ACC112 (cell line): ENCODE data around the gene NDFIP2.

Experiments used
- H2AFZ ChIP-seq: fragments of 200-600 bp; sonication (generic); one replicate; pipeline ENCODE4 v1.6.0; 2017; ENCODE audit warnings: antibody characterized with exemption, low read length; ENCODE audit not compliant: unreplicated experiment
- H3K27ac ChIP-seq: fragments of 200-600 bp; sonication (generic); 2 replicates; pipeline ENCODE4 v1.5.1; 2014; ENCODE audit warnings: low read depth, mild to moderate bottlenecking, antibody characterized with exemption, low read length, moderate library complexity
- H3K27me3 ChIP-seq: fragments of 200-600 bp; sonication (generic); 2 replicates; pipeline ENCODE4 v1.6.1; 2014; ENCODE audit warnings: mild to moderate bottlenecking, antibody characterized with exemption, low read length, moderate library complexity, mixed read lengths; ENCODE audit not compliant: insufficient read depth
- H3K36me3 ChIP-seq: fragments of 200-600 bp; sonication (generic); 2 replicates; pipeline ENCODE4 v1.6.1; 2016; ENCODE audit warnings: mild to moderate bottlenecking, antibody characterized with exemption, low read length, moderate library complexity, mixed read lengths; ENCODE audit not compliant: insufficient read depth
- H3K4me1 ChIP-seq: fragments of 200-600 bp; sonication (generic); one replicate; pipeline ENCODE4 v1.6.1; 2016; ENCODE audit warnings: low read length, mixed read lengths; ENCODE audit not compliant: insufficient read depth, unreplicated experiment, control insufficient read depth
- H3K4me3 ChIP-seq: fragments of 200-600 bp; sonication (generic); 2 replicates; pipeline ENCODE4 v1.5.1; 2014; ENCODE audit warnings: mild to moderate bottlenecking, low read depth, low read length
- H3K79me2 ChIP-seq: fragments of 200-600 bp; sonication (generic); one replicate; pipeline ENCODE4 v1.6.0; 2016; ENCODE audit warnings: low read length; ENCODE audit not compliant: control insufficient read depth, unreplicated experiment, insufficient read depth

Gene NDFIP2

DNA sequence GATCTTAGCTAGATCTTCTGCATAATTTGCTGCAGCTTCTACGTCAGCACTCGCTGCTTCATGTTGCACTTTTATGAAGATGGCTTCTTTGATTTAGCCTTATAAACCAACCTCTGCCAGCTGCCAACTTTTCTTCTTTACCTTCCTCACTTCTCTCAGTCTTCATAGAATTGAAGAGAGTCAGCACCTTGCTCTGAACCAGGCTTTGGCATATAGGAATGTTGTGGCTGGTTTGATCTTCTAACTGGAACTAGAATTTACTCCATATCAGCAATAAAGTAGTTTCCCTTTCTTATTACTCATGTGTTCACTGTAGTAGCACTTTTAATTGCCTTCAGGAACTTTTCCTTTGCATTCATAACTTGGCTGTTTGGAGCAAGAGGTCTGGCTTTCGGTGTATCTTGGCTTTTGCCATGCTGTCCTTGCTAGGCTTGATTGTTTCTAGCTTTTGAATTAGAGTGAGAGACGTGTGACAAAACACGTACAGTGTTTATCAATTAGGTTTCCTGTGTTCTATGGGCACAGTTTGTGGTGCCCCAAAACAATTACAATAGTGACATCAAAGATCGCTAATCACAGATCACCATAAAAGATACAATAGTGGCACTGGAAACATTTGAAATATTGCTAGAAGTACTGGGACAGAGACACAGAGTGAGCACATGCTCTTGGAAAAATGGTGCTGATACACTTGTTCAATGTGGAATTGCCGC, 50.7 kb downstream of the NDFIP2 start:
- H3K4me1 ChIP-seq: peaks cover 14% of the 10 kb centered on the region
- H3K79me2 ChIP-seq: no peaks in the 10 kb centered on the region
- H3K4me3 ChIP-seq: no peak overlapping the region
- H3K27ac ChIP-seq: no peak overlapping the region
- no peaks in the 10 kb centered on the region for H3K36me3 ChIP-seq
- H3K27me3 ChIP-seq: no peaks in the 10 kb centered on the region
- no peak overlapping the region for H2AFZ ChIP-seq

GRCh38 chr13:79532576-79532975, 51.6 kb downstream of the NDFIP2 start:
- H3K79me2 ChIP-seq: no peaks in the 10 kb centered on the region
- H3K36me3 ChIP-seq: no peaks in the 10 kb centered on the region
- no peaks in the 10 kb centered on the region for H3K27me3 ChIP-seq
- no peak overlapping the region for H2AFZ ChIP-seq
- H3K27ac ChIP-seq: no peak overlapping the region
- H3K4me3 ChIP-seq: no peak overlapping the region
- peaks cover 14% of the 10 kb centered on the region for H3K4me1 ChIP-seq

DNA sequence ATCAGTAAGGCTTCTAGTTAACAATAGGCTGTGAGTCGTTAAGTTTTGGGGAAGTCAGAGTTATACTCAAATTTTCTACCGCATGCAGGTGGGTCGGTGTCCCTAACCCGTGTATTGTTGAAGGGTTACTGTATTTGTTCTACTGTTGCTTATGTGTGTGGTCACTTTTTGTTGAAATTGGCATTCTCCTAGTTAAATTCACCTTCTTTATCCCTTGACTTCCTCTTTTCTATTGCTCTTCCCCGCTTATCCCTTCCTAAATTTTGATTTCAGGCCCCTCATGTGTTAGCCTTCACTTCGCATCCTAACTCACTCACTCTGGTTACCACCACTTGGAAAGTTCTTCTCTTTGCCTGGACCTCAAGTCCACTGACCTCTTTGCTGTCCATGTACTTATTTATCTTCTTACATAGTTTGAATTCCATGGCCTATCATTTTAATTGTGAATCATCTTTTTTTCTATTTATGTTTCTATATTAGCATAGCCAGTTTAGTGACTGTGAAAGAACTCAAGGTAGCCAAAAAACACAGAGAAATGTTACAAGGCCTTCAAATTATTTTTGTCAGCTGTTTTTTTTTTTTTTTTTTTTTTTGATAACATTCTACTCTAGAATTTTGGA, 52.9 kb downstream of the NDFIP2 start:
- Histone ChIP-seq H3K27ac (no peak overlapping the region), H3K4me1 (peaks cover 14% of the 10 kb centered on the region), H3K27me3 (no peaks in the 10 kb centered on the region), H2AFZ (no peak overlapping the region), H3K36me3 (no peaks in the 10 kb centered on the region), H3K4me3 (no peak overlapping the region), H3K79me2 (no peaks in the 10 kb centered on the region)

DNA sequence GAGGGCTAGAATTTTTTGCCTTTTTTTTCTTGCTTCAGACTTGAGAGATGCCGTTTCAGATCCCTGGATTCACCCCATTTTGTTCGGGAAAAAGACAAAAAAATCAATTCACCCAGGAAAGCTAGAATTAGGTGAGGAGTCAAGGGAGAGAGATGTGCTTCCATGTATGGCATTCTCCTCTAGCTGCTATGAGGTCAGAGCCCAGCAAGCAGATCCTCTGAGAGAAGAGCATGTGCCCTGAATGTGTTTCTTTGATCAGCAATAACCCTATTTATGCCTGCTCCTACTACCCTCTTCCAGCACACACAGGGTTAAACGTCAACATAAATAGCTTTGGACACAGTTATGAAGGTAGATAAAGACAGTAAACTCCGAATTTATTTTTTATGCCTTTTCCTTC, 53.6 kb downstream of the NDFIP2 start:
- H3K27me3 ChIP-seq: no peaks in the 10 kb centered on the region
- H3K4me1 ChIP-seq: peaks cover 14% of the 10 kb centered on the region
- no peak overlapping the region for H3K27ac ChIP-seq
- no peak overlapping the region for H3K4me3 ChIP-seq
- H3K79me2 ChIP-seq: no peaks in the 10 kb centered on the region
- no peaks in the 10 kb centered on the region for H3K36me3 ChIP-seq
- no peak overlapping the region for H2AFZ ChIP-seq

DNA sequence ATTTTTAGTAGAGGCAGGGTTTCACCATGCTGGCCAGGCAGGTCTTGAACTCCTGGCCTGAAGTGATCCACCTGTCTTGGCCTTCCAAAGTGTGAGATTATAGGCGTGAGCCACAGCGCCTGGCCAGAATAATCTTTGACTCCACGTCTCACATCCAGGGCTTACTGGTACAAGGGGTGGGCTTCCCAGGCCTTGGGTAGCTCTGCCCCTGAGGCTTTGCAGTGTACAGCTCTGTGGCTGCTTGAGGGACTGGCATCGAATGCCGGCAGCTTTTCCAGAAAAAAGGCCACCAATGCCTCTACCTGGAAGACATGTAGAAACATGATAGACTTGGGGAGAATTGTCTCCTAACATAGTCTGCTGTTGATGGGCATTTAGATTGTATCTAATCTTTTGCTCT, 57.8 kb downstream of the NDFIP2 start:
- Histone ChIP-seq H3K4me3 (no peak overlapping the region), H3K79me2 (no peaks in the 10 kb centered on the region), H2AFZ (no peak overlapping the region), H3K27me3 (no peaks in the 10 kb centered on the region), H3K27ac (no peak overlapping the region), H3K4me1 (peaks cover 12% of the 10 kb centered on the region), H3K36me3 (no peaks in the 10 kb centered on the region)

DNA sequence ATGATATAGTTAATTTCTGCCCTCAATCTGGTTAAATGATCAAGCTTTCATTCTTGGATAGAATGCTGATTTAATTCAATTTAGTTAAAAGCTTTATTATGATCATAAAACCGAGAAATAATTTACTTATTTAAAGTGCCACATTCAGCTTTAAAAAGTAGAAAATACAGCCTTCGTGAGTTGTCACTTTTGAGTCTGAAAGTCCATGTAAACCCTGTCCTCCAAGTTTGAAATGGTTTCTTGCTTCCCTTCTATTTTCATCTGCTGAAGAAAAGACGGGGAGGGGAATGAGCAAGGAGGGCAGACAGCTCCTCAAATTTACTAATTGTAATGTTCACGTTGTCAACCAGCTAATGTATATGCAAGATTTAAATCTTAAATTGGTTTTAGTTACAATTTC, 59.5 kb downstream of the NDFIP2 start:
- H3K4me3 ChIP-seq: no peak overlapping the region
- H3K27me3 ChIP-seq: no peaks in the 10 kb centered on the region
- H3K79me2 ChIP-seq: no peaks in the 10 kb centered on the region
- H3K27ac ChIP-seq: no peak overlapping the region
- no peak overlapping the region for H2AFZ ChIP-seq
- no peaks in the 10 kb centered on the region for H3K4me1 ChIP-seq
- H3K36me3 ChIP-seq: no peaks in the 10 kb centered on the region

GRCh38 chr13:79541426-79542049, 60.6 kb downstream of the NDFIP2 start:
- Histone ChIP-seq H2AFZ (no peak overlapping the region), H3K36me3 (no peaks in the 10 kb centered on the region), H3K27ac (no peak overlapping the region), H3K27me3 (no peaks in the 10 kb centered on the region), H3K4me3 (no peak overlapping the region), H3K79me2 (no peaks in the 10 kb centered on the region), H3K4me1 (no peaks in the 10 kb centered on the region)

DNA sequence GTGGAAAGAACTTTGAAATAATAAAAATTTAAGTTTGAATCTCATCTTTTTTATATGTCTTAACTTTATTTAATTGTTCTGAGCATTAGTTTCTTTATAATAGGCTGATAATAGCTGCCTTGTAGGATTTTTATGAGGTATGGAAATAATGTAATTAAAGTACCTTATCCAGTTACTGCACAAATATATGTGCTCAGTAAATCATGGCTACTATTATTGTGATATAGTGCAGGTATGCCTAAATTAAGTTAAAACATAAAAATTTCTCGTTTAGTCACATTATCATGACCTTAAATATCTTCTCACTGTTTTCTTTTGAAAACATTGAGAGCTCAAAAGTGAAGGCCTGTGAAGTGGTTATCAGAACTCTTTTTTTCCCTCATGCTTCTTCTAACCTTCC, 62.9 kb downstream of the NDFIP2 start:
- Histone ChIP-seq H2AFZ (no peak overlapping the region), H3K27me3 (no peaks in the 10 kb centered on the region), H3K27ac (no peak overlapping the region), H3K4me3 (no peak overlapping the region), H3K4me1 (no peaks in the 10 kb centered on the region), H3K36me3 (no peaks in the 10 kb centered on the region), H3K79me2 (no peaks in the 10 kb centered on the region)

DNA sequence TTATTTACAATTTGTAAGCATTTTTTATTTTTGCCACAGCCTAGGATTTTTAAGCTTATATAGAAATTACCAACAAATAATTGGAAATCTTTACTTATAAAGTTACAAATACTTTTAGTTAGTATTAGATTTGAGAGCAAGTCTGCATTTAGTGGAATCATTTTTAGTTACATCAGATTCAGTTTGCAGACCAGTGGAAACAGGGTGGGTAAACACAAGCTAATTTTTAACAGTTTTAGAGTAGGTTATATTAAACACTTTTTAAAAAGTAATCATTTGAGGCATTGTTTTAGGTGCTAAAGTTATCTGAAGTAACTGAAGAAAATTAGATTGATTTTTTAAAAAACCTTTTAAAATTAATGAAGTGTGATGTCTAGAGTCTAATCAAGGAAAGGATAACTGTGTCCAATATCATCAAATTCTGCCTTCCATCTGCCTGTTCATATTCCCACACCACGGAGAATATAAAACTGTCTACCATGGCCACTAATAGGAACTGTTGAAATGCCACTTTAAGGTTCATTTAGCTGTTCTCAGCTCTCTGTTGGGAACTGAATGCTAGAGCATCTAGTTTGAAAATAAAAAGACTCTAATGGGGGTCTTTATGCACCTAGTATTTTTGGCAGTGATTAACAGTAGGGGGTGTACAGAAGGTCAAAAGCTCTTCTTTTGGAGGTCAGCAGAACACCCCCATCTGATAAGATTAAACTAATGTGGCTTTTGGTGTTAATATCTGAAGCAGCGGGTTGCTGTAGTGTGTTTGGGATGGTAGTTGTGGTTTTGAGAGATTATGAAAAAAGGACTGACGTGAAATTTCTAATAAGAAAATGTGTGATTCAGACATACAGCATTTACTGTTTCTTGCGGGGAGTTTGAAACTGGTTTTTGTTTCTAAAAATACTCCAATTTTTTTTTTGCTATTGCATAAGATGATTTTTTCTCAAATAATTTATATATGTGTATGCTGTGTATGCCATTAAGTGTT, 66.5 kb downstream of the NDFIP2 start:
- H3K4me3 ChIP-seq: no peak overlapping the region
- H3K36me3 ChIP-seq: no peaks in the 10 kb centered on the region
- no peaks in the 10 kb centered on the region for H3K4me1 ChIP-seq
- no peaks in the 10 kb centered on the region for H3K79me2 ChIP-seq
- no peak overlapping the region for H2AFZ ChIP-seq
- H3K27ac ChIP-seq: no peak overlapping the region
- no peaks in the 10 kb centered on the region for H3K27me3 ChIP-seq

DNA sequence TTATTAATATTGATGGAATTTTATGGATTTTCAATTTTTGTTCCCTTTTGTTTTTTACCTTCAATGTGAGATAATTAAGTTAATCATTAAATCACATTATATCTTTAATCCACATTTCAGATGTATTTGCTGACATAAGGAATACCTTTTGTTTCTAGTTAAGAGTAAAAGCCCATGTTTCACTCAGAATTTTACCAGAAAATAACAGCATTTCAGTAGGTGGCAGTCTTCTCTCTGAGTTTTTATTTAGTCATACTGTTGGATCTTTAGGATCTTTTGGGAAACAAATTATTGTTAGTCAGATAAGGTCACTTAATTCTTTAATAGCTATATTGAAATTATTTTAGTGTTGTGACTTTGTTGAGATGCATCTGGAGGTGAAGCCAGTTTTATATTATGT, 67.9 kb downstream of the NDFIP2 start:
- H3K79me2 ChIP-seq: no peaks in the 10 kb centered on the region
- H3K4me1 ChIP-seq: no peaks in the 10 kb centered on the region
- no peak overlapping the region for H3K4me3 ChIP-seq
- H2AFZ ChIP-seq: no peak overlapping the region
- no peaks in the 10 kb centered on the region for H3K36me3 ChIP-seq
- no peaks in the 10 kb centered on the region for H3K27me3 ChIP-seq
- H3K27ac ChIP-seq: no peak overlapping the region
